Karpas-422 (cell line): ENCODE measurements around the gene PUM1. TPM values are rescaled to one million over a fixed set of nuclear protein-coding genes. Genes with fewer than 3 reads are reported as not detected.

Experiments
- DNase-seq: peaks from one replicate; pipeline ENCODE4 v3.0.0-alpha.2; 2015
- H2AFZ ChIP-seq: fragments of 200-600 bp; sonication (generic); 2 replicates; pipeline ENCODE4 v1.6.1; 2014; ENCODE audit warnings: antibody characterized with exemption, low read length, mixed read lengths
- H3K27ac ChIP-seq: fragments of 200-600 bp; sonication (generic); 2 replicates; pipeline ENCODE4 v1.5.1; 2014; ENCODE audit warnings: mild to moderate bottlenecking, low read length, moderate library complexity
- H3K27me3 ChIP-seq: fragments of 200-600 bp; sonication (generic); 2 replicates; pipeline ENCODE4 v1.6.1; 2014; ENCODE audit warnings: low read length, mixed read lengths
- H3K36me3 ChIP-seq: fragments of 200-600 bp; sonication (generic); 2 replicates; pipeline ENCODE4 v1.6.1; 2014; ENCODE audit warnings: low read length, mixed read lengths; ENCODE audit not compliant: insufficient read depth
- H3K4me1 ChIP-seq: fragments of 200-600 bp; sonication (generic); 2 replicates; pipeline ENCODE4 v1.6.1; 2014; ENCODE audit warnings: mild to moderate bottlenecking, low read length, mixed read lengths
- H3K4me2 ChIP-seq: fragments of 200-600 bp; sonication (generic); 2 replicates; pipeline ENCODE4 v1.6.1; 2014; ENCODE audit warnings: low read length, low read depth, mild to moderate bottlenecking; ENCODE audit not compliant: poor library complexity, severe bottlenecking
- H3K4me3 ChIP-seq: fragments of 200-600 bp; sonication (generic); 2 replicates; pipeline ENCODE4 v1.5.1; 2014; ENCODE audit warnings: mild to moderate bottlenecking, antibody characterized with exemption, low read length, mixed read lengths
- H3K79me2 ChIP-seq: fragments of 200-600 bp; sonication (generic); 2 replicates; pipeline ENCODE4 v1.6.1; 2014; ENCODE audit warnings: mild to moderate bottlenecking, low read length, mixed read lengths
- H3K9ac ChIP-seq: fragments of 200-600 bp; sonication (generic); 2 replicates; pipeline ENCODE4 v1.6.0; 2014; ENCODE audit warnings: low read length
- H3K9me2 ChIP-seq: fragments of 200-600 bp; sonication (generic), shearing (Covaris generic); replicated peaks from 2 replicates; pipeline ENCODE4 v1.6.0; 2014; ENCODE audit warnings: mild to moderate bottlenecking, low read length, moderate library complexity; ENCODE audit not compliant: insufficient read depth
- H3K9me3 ChIP-seq: fragments of 300-700, 200-600 bp; sonication (generic); 2 replicates; pipeline ENCODE4 v1.6.1; 2014; ENCODE audit warnings: low read length, mixed read lengths
- H4K20me1 ChIP-seq: fragments of 200-600 bp; sonication (generic); 2 replicates; pipeline ENCODE4 v1.6.1; 2014; ENCODE audit warnings: mild to moderate bottlenecking, antibody characterized with exemption, low read length, low read depth; ENCODE audit not compliant: insufficient read depth
- total RNA-seq: library from RNA; depleted of rRNA; stranded (reverse); fragments of >200 nt; shearing (Covaris generic); gene quantifications from 2 replicates; pipeline ENCODE4 v1.2.3, GENCODE V29; 2014; ENCODE audit warnings: low replicate concordance

PUM1 gene
- total RNA-seq, 1 experiment from 2014 or later: 96.2 TPM

GRCh38 chr1:30892671-30893073 lies 172.8 kb downstream of the PUM1 start:
- Histone ChIP-seq H3K9me3 (no peaks in the 10 kb centered on the region), H3K9ac (no peak overlapping the region), H3K9me2 (no peaks in the 10 kb centered on the region), H3K27ac (no peak overlapping the region), H4K20me1 (peaks cover 13% of the 10 kb centered on the region; the same call in 1 of the 2 replicates), H3K27me3 (no peaks in the 10 kb centered on the region), H3K4me1 (peaks cover 14% of the 10 kb centered on the region), H3K36me3 (no peaks in the 10 kb centered on the region), H3K4me3 (no peak overlapping the region), H2AFZ (no peak overlapping the region), H3K79me2 (no peaks in the 10 kb centered on the region), H3K4me2 (no peak overlapping the region)
- no peak for DNase-seq

GRCh38 chr1:30891227-30891552 lies 174.3 kb downstream of the PUM1 start:
- Histone ChIP-seq H3K79me2 (no peaks in the 10 kb centered on the region), H3K27ac (no peak overlapping the region), H3K9me3 (no peaks in the 10 kb centered on the region), H2AFZ (no peak overlapping the region), H4K20me1 (peaks cover 13% of the 10 kb centered on the region; the same call in 1 of the 2 replicates), H3K9me2 (no peaks in the 10 kb centered on the region), H3K4me3 (no peak overlapping the region), H3K4me2 (no peak overlapping the region), H3K27me3 (no peaks in the 10 kb centered on the region), H3K9ac (no peak overlapping the region), H3K4me1 (peaks cover 19% of the 10 kb centered on the region), H3K36me3 (no peaks in the 10 kb centered on the region)
- no peak for DNase-seq

DNA sequence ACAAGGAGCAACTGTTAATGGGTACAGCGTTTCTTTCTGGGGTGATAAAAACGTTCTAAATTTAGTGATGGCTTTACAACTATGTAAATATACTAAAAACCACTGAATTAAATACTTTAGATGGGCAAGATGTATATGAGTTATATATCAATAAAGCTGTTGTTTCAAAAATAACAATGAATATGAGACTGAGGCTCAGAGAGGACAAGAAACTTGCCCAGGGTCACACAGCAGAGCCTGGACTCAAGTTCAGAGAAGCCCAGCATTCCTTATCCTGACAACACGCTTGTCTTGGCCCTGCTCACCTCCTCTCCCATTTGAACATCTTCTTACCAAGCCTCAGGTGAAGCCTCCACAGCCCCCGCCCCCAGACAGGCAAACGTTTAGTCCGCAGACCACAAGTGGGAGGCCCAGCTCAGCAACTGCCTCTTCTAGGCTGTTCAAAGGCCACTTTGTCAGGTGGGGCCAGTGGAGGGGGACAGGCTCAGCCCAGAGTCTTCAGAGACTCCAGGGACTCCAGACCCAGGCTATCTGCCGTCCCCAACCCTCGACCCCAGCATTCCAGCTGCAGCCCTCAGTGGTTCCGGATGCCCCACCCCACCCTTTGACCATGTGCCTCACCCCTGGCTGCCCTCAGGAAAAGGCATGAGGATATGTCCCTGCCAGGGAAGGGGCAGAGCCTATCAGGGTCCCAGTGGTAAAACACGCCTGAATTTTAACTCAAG lies 174.9 kb downstream of the PUM1 start:
- H3K9me2 ChIP-seq: no peaks in the 10 kb centered on the region
- no peak for DNase-seq
- no peak overlapping the region for H3K4me2 ChIP-seq
- H3K36me3 ChIP-seq: no peaks in the 10 kb centered on the region
- H2AFZ ChIP-seq: no peak overlapping the region
- H3K27ac ChIP-seq: no peak overlapping the region
- no peaks in the 10 kb centered on the region for H3K9me3 ChIP-seq
- H3K27me3 ChIP-seq: no peaks in the 10 kb centered on the region
- no peak overlapping the region for H3K9ac ChIP-seq
- peaks cover 13% of the 10 kb centered on the region; the same call in 1 of the 2 replicates for H4K20me1 ChIP-seq
- peaks cover 19% of the 10 kb centered on the region for H3K4me1 ChIP-seq
- H3K4me3 ChIP-seq: no peak overlapping the region
- no peaks in the 10 kb centered on the region for H3K79me2 ChIP-seq

GRCh38 chr1:30889511-30889910 lies 176.0 kb downstream of the PUM1 start:
- H3K4me3 ChIP-seq: no peak overlapping the region
- H3K9me2 ChIP-seq: no peaks in the 10 kb centered on the region
- no peak overlapping the region for H2AFZ ChIP-seq
- H3K9me3 ChIP-seq: no peaks in the 10 kb centered on the region
- DNase-seq: no peak
- no peaks in the 10 kb centered on the region for H3K36me3 ChIP-seq
- no peaks in the 10 kb centered on the region for H3K79me2 ChIP-seq
- H3K4me1 ChIP-seq: peaks cover 19% of the 10 kb centered on the region
- H3K9ac ChIP-seq: no peak overlapping the region
- no peak overlapping the region for H3K27ac ChIP-seq
- peaks cover 13% of the 10 kb centered on the region; the same call in 1 of the 2 replicates for H4K20me1 ChIP-seq
- H3K27me3 ChIP-seq: no peaks in the 10 kb centered on the region
- no peak overlapping the region for H3K4me2 ChIP-seq

DNA sequence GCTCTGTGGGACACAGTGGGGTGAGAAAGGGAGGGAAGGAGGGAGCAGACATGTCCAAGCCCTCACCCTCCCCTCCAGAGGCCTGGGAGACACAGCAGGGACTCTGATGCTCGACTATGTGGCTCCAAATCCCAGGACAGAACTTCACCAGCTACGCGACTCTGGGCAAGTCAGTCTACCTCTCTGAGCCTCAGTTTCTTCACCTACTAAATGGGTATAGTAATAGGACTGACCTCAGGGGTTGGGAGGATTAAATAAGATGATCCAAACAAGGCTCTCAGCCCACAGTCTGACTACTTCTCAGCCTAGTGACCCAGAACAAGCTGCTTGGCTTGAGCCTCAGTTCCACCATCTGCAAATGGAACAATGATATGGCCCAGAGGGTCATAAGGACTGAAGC lies 176.5 kb downstream of the PUM1 start:
- no peak overlapping the region for H3K9ac ChIP-seq

DNA sequence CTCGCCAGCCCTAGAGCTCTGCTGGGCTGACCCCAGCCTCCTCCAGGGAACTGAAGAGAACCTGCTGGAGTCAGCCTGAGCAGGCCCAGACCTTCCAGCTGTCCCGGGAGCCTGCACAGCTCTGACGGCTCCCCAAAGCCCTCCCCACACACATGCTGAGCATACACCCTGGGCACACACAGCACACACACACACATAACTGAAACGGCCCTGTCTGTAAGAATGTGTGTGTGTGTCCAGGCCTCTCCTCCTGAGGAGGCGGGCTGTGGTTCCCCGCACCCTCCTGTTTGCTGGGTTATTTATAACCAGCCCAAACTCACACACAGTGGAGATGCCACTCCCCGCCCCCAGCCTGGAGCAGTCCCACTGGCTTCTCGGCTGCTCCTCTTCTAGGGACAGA lies 177.1 kb downstream of the PUM1 start:
- Histone ChIP-seq H3K4me1 (peaks cover 19% of the 10 kb centered on the region), H3K36me3 (no peaks in the 10 kb centered on the region), H4K20me1 (peaks cover 16% of the 10 kb centered on the region; the same call in 1 of the 2 replicates), H2AFZ (no peak overlapping the region), H3K79me2 (no peaks in the 10 kb centered on the region), H3K4me2 (peak overlapping the region; percentile 42), H3K9me2 (no peaks in the 10 kb centered on the region), H3K27me3 (no peaks in the 10 kb centered on the region), H3K4me3 (no peak overlapping the region), H3K27ac (no peak overlapping the region), H3K9me3 (no peaks in the 10 kb centered on the region), H3K9ac (peak overlapping the region; percentile 29; the same call in 1 of the 2 replicates)
- no peak for DNase-seq

More for the DNA sequence above, 176.5 kb downstream of the PUM1 start:
- no peaks in the 10 kb centered on the region for H3K27me3 ChIP-seq
- H3K4me1 ChIP-seq: peaks cover 19% of the 10 kb centered on the region
- H4K20me1 ChIP-seq: peaks cover 13% of the 10 kb centered on the region; the same call in 1 of the 2 replicates
- no peaks in the 10 kb centered on the region for H3K9me3 ChIP-seq
- no peak overlapping the region for H3K4me3 ChIP-seq
- no peak overlapping the region for H3K27ac ChIP-seq
- H3K79me2 ChIP-seq: no peaks in the 10 kb centered on the region
- no peaks in the 10 kb centered on the region for H3K9me2 ChIP-seq
- no peak for DNase-seq
- H3K4me2 ChIP-seq: no peak overlapping the region
- H2AFZ ChIP-seq: no peak overlapping the region
- H3K36me3 ChIP-seq: no peaks in the 10 kb centered on the region

DNA sequence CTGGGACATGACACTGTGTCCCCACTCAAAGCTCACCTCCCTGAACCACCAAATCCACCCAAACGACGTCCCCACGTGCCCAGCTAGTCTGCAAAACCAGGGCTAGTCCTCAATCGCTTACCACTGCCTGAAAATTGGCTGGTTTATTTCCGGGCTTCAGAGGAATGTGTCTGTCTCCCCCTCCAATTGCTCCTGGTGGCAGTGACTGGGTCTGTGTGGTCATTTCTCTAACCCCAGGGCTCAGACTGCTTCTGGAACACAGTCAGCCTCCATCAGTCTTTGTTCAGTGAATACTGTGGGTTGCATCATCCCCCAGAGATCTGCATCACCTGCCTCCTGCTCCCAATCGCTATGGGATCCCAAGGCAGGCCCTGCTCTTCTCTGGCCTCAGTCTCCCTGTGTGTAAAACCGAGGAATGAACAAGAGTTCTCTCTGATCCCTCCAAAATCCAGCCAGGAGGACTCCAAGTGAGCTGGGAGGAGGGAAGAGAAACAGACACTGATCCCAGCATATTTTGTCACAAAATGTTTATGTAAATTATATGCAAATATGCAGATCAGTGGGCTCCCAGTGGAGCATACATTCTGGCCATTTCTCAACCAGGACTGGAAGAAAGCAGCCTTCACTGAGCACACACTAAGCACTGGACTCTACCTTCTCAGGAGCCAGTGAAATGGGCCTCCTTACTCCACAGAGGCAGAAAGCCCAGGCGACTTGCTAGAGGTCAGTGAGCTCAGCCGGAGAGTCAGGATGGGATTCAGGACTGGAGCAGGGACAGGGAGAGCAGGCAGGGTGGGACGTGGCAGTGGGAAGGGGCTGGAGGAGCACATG lies 177.8 kb downstream of the PUM1 start:
- Histone ChIP-seq H3K4me1 (peaks cover 19% of the 10 kb centered on the region), H3K9ac (peak overlapping the region; percentile 29; the same call in 1 of the 2 replicates)
- DNase-seq: peak; percentile 65

GRCh38 chr1:30886710-30887428 lies 178.6 kb downstream of the PUM1 start:
- Histone ChIP-seq H3K9ac (no peak overlapping the region), H3K27ac (no peak overlapping the region), H3K9me2 (no peaks in the 10 kb centered on the region), H3K27me3 (no peaks in the 10 kb centered on the region), H3K36me3 (no peaks in the 10 kb centered on the region), H3K9me3 (no peaks in the 10 kb centered on the region), H4K20me1 (peaks cover 15% of the 10 kb centered on the region; the same call in 1 of the 2 replicates), H3K4me1 (peaks cover 24% of the 10 kb centered on the region), H2AFZ (no peak overlapping the region), H3K79me2 (no peaks in the 10 kb centered on the region), H3K4me2 (no peak overlapping the region), H3K4me3 (no peak overlapping the region)
- no peak for DNase-seq

More for the DNA sequence above, 177.8 kb downstream of the PUM1 start:
- H3K79me2 ChIP-seq: no peaks in the 10 kb centered on the region
- no peak overlapping the region for H3K4me3 ChIP-seq
- H3K36me3 ChIP-seq: no peaks in the 10 kb centered on the region
- H3K4me2 ChIP-seq: peak overlapping the region; percentile 42
- no peak overlapping the region for H3K27ac ChIP-seq
- no peak overlapping the region for H2AFZ ChIP-seq
- no peaks in the 10 kb centered on the region for H3K9me3 ChIP-seq
- H4K20me1 ChIP-seq: peaks cover 17% of the 10 kb centered on the region; the same call in 1 of the 2 replicates
- no peaks in the 10 kb centered on the region for H3K27me3 ChIP-seq
- H3K9me2 ChIP-seq: no peaks in the 10 kb centered on the region
